ENCODE measurements around the gene MAGEB4. TPM values are rescaled to one million over a fixed set of nuclear protein-coding genes. Genes with fewer than 3 reads are reported as not detected.

Gene MAGEB4
- total RNA-seq, 1 donor from 2014 or later: not detected

- intact Hi-C loops (cut with DNase I): no loop called here
- DNase-seq (no peak), ATAC-seq (ENCODE audit: poor library complexity) (no peak)
Measured at GRCh38 chrX:30280428-30280827, 38.6 kb downstream of the MAGEB4 start.

GRCh38 chrX:30282527-30282926 is 40.7 kb downstream of the MAGEB4 start:
- intact Hi-C loops (cut with DNase I): no loop called here
- DNase-seq: no peak
- no peak for ATAC-seq (ENCODE audit: poor library complexity)

DNA sequence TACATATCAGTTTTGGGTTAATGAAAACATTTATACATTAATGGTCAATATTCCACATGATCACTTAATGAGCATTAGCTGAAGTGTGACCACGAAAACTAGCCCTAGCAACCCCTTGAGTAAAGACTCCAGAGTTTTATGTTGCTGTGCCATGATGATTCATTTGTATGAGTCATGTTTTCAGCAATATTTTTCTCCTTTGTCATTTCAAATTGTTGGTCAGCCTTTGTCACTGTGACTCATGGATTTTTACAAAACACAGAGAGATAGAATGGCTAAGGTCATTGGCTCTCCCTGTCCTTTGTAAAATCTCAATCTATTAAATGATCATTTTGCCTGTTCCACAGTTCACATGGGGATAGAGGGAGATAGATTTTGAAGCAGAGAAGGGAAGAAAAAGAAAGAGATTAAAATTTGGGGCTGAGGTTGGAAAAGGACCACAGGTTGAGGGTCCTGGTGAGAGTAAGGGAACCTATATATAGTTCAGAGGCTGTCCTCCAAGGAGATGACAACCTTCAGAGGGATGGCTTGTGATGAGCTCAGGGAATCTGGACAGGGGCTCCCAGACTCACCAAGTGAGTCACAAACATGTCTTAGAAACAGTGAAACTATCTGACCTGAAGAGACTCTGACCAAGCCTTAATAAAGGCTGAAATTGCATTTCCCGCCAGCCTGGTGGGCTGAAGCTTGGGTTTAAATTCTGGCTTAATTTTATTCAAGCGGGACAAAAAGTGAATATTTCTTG is 41.8 kb downstream of the MAGEB4 start:
- intact Hi-C loops (cut with DNase I): no loop called here
- ATAC-seq (ENCODE audit: poor library complexity) (no peak), DNase-seq (no peak)

Other genes with a start within 250 kb of the MAGEB4 start
- not detected for gene MAGEB2, start 26.4 kb upstream of the MAGEB4 start, total RNA-seq
- not detected for gene MAGEB3, start 11.3 kb upstream of the MAGEB4 start, total RNA-seq
- gene MAGEB1, start 5.1 kb downstream of the MAGEB4 start, total RNA-seq: not detected
- not detected for gene NR0B1, start 67.4 kb downstream of the MAGEB4 start, total RNA-seq